K562 (cell line): ENCODE data around the gene ZNHIT2. TPM values are rescaled to one million over a fixed set of nuclear protein-coding genes. Genes with fewer than 3 reads are reported as not detected.

Source experiments
- ATF3 ChIP-seq, 2 experiments: fragments of 450-650 bp in 1 of 2; sonication (generic) in 1 of 2; formaldehyde crosslinking in 1 of 2; IDR thresholded peaks in 1 of 2; conservative IDR thresholded peaks in 1 of 2; 2 replicates each; pipeline versions ENCODE4 v1.6.1 to v1.8.1; 2016 to 2023; ENCODE audit warnings: mild to moderate bottlenecking in 2 of 2, moderate library complexity in 2 of 2, inconsistent platforms in 1 of 2, missing genetic modification reagents in 1 of 2
- DDX20 ChIP-seq: fragments of 450-650 bp; IDR thresholded peaks from 2 replicates; pipeline ENCODE4 v1.6.1; 2016; ENCODE audit warnings: missing genetic modification characterization, low read depth, mild to moderate bottlenecking, missing compliant biosample characterization, moderate library complexity
- EP400 ChIP-seq: fragments of 450-650 bp; IDR thresholded peaks from 2 replicates; pipeline ENCODE4 v1.6.1; 2017; ENCODE audit warnings: antibody characterized with exemption, mild to moderate bottlenecking, moderate library complexity
- HMGXB4 ChIP-seq: sonication (generic); formaldehyde crosslinking; IDR thresholded peaks from 2 replicates; pipeline ENCODE4 v1.8.1; 2023; ENCODE audit warnings: mild to moderate bottlenecking, missing genetic modification reagents
- MXI1 ChIP-seq: IDR thresholded peaks from 2 replicates; pipeline ENCODE4 v1.6.1; 2011; ENCODE audit warnings: low read depth, mild to moderate bottlenecking, improper control_type of control experiment, low read length
- RBFOX2 ChIP-seq: fragments of 200-400 bp; formaldehyde crosslinking; IDR thresholded peaks from 2 replicates; pipeline ENCODE4 v1.6.1; 2017; ENCODE audit warnings: low read depth, mild to moderate bottlenecking, low read length, moderate library complexity
- STAT6 ChIP-seq: sonication (generic); formaldehyde crosslinking; IDR thresholded peaks from 2 replicates; pipeline ENCODE4 v1.8.1; 2023; ENCODE audit warnings: mild to moderate bottlenecking, missing genetic modification reagents
- ZFP30 ChIP-seq: fragments of 250-450 bp; sonication (Bioruptor Pico); IDR thresholded peaks from 2 replicates; pipeline ENCODE4 v1.8.0; 2022; ENCODE audit warnings: moderate library complexity, mild to moderate bottlenecking, inconsistent platforms, borderline replicate concordance
- polyA plus RNA-seq, 8 experiments: library from polyadenylated mRNA; depleted of rRNA in 4 of 8; stranded (reverse) in 5 of 8; unstranded in 3 of 8; fragments of >200 nt; fragmentation: Nextera tagmentation in 2 of 8; fragmentation: Illumina TruSeq in 1 of 8; extraction: Ambion mirVana in 2 of 8; extraction: Trizol in 1 of 8; gene quantifications; 2 replicates each; pipeline versions ENCODE4 v1.2.1 to v1.2.3, GENCODE V29; 2011 to 2014; ENCODE audit warnings: inconsistent platforms in 1 of 8, missing spikeins in 1 of 8
- total RNA-seq, 7 experiments: library from RNA; depleted of rRNA in 6 of 7; stranded (reverse); fragments of >200 nt in 6 of 7; fragmentation: Illumina TruSeq in 2 of 7; extraction: Trizol in 2 of 7; gene quantifications; 2 replicates each; pipeline versions ENCODE4 v1.2.1 to v1.2.3, GENCODE V29; 2011 to 2021; ENCODE audit warnings: low replicate concordance in 1 of 7
- TF ChIP-seq, protein P1 (sequence below): fragments of 450-650 bp; formaldehyde crosslinking; IDR thresholded peaks from 2 replicates; pipeline ENCODE4 v1.4.0; 2022; ENCODE audit warnings: mild to moderate bottlenecking, moderate library complexity
- TF ChIP-seq, protein P2 (sequence below): fragments of 450-650 bp; formaldehyde crosslinking; IDR thresholded peaks from 2 replicates; pipeline ENCODE4 v1.4.0; 2020; ENCODE audit warnings: mild to moderate bottlenecking, moderate library complexity
- TF ChIP-seq, protein P3 (sequence below): sonication (generic); formaldehyde crosslinking; IDR thresholded peaks from 2 replicates; pipeline ENCODE4 v1.8.0; 2023; ENCODE audit warnings: missing genetic modification reagents, mild to moderate bottlenecking, borderline replicate concordance

ZNHIT2 gene
- total and polyA plus RNA-seq, 9 of the 15 experiments (the other 6 are each of a cell fraction or from before 2014, with no cell fraction given), result 0.08 to 39.0 (median 2.5) TPM

DNA sequence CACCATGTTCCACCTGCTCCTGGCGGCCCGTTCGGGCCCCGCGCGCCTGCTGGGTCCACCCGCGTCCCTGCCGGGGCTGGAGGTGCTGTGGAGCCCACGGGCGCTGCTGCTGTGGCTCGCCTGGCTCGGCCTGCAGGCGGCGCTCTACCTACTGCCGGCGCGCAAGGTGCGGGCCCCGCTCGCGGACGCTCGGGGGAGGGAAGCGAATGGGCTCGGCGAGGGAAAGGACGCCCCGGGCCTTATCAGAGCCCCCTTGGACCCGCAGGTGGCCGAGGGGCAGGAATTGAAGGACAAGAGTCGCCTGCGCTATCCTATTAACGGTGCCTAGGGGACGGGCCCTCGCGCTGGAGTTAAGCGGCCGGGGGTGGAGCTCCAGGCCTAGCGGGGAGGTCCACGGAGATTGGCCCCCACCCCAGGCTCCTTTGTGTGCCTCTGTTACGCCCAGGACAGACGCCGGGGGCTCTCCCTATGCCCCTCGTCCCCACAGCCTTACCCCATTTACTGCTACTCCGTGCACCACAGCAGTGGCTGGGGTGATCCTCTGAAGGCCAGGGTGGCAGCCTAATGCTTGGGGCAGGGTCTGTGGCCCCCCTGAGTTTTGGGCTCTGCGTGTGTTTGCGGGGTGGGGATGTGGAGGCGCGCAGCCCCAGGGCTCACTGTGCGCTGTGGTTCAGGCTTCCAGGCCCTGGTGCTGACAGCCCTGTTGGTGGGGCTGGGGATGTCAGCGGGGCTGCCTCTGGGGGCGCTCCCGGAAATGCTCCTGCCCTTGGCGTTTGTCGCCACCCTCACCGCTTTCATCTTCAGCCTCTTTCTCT lies 4.7 kb downstream of the ZNHIT2 start (continued):
- TF ChIP-seq, protein P1, sequence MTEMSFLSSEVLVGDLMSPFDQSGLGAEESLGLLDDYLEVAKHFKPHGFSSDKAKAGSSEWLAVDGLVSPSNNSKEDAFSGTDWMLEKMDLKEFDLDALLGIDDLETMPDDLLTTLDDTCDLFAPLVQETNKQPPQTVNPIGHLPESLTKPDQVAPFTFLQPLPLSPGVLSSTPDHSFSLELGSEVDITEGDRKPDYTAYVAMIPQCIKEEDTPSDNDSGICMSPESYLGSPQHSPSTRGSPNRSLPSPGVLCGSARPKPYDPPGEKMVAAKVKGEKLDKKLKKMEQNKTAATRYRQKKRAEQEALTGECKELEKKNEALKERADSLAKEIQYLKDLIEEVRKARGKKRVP (CRISPR knock-in tag), result no peak
- TF ChIP-seq, protein P2, sequence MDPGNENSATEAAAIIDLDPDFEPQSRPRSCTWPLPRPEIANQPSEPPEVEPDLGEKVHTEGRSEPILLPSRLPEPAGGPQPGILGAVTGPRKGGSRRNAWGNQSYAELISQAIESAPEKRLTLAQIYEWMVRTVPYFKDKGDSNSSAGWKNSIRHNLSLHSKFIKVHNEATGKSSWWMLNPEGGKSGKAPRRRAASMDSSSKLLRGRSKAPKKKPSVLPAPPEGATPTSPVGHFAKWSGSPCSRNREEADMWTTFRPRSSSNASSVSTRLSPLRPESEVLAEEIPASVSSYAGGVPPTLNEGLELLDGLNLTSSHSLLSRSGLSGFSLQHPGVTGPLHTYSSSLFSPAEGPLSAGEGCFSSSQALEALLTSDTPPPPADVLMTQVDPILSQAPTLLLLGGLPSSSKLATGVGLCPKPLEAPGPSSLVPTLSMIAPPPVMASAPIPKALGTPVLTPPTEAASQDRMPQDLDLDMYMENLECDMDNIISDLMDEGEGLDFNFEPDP, result no peak
- TF ChIP-seq RBFOX2 (0 out of 2 replicates have a peak, but pooled peaks have one; percentile 54), ZFP30 (CRISPR knock-in tag) (no peak), EP400 (peak; percentile 46; the same call in 1 of the 2 replicates), DDX20 (tag) (no peak), HMGXB4 (CRISPR knock-in tag) (0 out of 2 replicates have a peak, but pooled peaks have one; percentile 76), MXI1 (no peak), ATF3 (IDR thresholded peaks at IDR 0.05) (no peak), ATF3 (CRISPR knock-in tag; conservative IDR thresholded peaks at IDR 0.05) (0 out of 2 replicates have a peak, but pooled peaks have one; percentile 71), STAT6 (CRISPR knock-in tag) (no peak)
- TF ChIP-seq, protein P3, sequence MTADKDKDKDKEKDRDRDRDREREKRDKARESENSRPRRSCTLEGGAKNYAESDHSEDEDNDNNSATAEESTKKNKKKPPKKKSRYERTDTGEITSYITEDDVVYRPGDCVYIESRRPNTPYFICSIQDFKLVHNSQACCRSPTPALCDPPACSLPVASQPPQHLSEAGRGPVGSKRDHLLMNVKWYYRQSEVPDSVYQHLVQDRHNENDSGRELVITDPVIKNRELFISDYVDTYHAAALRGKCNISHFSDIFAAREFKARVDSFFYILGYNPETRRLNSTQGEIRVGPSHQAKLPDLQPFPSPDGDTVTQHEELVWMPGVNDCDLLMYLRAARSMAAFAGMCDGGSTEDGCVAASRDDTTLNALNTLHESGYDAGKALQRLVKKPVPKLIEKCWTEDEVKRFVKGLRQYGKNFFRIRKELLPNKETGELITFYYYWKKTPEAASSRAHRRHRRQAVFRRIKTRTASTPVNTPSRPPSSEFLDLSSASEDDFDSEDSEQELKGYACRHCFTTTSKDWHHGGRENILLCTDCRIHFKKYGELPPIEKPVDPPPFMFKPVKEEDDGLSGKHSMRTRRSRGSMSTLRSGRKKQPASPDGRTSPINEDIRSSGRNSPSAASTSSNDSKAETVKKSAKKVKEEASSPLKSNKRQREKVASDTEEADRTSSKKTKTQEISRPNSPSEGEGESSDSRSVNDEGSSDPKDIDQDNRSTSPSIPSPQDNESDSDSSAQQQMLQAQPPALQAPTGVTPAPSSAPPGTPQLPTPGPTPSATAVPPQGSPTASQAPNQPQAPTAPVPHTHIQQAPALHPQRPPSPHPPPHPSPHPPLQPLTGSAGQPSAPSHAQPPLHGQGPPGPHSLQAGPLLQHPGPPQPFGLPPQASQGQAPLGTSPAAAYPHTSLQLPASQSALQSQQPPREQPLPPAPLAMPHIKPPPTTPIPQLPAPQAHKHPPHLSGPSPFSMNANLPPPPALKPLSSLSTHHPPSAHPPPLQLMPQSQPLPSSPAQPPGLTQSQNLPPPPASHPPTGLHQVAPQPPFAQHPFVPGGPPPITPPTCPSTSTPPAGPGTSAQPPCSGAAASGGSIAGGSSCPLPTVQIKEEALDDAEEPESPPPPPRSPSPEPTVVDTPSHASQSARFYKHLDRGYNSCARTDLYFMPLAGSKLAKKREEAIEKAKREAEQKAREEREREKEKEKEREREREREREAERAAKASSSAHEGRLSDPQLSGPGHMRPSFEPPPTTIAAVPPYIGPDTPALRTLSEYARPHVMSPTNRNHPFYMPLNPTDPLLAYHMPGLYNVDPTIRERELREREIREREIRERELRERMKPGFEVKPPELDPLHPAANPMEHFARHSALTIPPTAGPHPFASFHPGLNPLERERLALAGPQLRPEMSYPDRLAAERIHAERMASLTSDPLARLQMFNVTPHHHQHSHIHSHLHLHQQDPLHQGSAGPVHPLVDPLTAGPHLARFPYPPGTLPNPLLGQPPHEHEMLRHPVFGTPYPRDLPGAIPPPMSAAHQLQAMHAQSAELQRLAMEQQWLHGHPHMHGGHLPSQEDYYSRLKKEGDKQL, result 0 out of 2 replicates have a peak, but pooled peaks have one; percentile 73
